Stimulated activated CD4-positive, alpha-beta T cell treated with anti-CD3 and anti-CD28 coated beads, Interleukin-15, amount 100 ng/mL, for 1 hour (primary cell): ENCODE data around the gene ST3GAL4.
"Not testable (repeated sequence)": the region's sequence is repeated elsewhere in the genome, so short reads cannot be mapped to it uniquely, and the experiment has no call there.

Source experiments
- DNase-seq, 2 donors: peaks; one replicate each; pipeline ENCODE4 v3.0.0-alpha.2; 2020; ENCODE audit warnings: low read depth in 1 of 2, low spot score in 1 of 2

ST3GAL4 gene

DNA sequence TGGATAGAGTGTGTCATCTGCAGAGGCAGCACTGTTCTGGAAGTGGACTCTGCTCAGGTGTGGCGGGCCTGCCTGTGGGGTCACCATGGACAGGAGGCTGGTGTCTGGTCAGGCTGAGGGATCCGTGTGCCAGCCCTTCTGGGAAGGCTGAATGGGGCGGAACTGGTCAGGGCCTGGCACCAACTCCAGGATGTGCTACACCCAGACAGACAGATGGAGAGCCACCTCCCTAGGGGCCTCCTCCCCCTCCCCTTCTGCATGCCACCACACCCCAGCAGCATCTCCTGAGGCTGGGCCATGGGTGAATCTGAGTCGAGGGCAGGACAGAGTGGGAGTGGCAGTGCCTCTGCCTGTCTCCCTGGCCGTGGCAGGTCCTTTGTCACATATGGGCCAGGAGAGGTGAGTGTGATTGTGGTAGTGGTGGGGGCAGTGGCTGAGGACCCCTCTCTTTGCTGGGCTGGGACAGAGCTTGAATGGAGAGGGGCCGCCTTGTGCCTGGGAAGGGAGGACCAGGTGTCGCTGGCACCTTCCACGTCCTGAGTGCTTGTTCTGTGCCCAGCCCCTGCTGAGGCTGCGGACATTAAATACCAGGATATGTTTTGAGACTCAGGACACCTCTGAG is 29.1 kb downstream of the ST3GAL4 start:
- DNase-seq, result no peak

DNA sequence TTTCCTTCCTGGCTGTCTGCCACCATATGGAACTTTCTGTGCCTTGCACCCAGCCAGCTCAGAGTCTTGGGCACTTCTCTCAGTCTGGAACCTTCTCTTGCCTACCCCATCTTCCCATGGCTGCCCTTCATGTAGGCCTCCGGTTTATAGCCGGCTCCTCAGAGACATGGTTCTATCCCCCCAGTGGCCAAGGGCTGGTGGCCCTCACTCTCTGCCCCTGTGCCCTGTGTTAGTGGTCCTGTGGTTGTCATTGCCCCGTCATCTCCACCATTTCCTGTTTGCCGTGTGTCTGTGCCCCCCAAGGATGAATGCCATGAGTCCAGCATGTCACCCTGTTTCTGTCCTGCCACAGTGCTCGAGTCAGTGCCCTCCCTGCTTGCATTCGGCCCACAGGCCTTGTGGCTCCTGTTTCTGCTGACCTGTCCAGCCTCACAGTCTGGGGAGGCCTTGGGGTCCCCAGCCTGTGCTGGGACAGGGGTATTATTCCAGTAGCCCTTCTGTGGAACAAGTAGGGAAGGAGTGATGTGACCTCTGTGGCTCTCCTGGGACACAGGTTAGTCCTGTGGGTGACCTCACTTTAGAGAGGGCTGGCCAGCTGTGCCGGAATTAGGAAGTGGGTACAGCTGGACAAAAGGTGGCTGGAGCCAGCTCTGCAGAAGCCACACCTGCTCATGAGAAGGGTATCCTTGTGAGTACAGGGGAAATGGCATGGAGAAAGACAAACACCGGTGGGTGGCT is 30.7 kb downstream of the ST3GAL4 start:
- no peak for DNase-seq

DNA sequence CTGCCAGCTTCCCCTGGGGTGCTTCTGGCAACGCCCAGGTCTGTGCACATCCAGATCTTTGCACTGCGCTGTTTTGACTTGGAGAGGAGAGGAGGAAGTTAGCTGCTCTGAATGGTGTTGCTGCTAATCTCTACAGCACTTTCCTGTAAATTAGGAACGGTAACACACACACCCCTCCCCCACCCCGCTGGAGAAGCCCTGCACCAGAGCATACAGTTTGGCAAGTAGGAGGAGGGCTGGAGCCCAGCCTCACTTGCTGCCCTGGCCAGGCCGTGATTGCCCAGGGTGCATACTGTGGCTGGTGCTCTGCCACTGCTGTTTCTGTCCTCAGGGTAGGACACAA is 31.2 kb downstream of the ST3GAL4 start:
- DNase-seq, result not testable (repeated sequence)

DNA sequence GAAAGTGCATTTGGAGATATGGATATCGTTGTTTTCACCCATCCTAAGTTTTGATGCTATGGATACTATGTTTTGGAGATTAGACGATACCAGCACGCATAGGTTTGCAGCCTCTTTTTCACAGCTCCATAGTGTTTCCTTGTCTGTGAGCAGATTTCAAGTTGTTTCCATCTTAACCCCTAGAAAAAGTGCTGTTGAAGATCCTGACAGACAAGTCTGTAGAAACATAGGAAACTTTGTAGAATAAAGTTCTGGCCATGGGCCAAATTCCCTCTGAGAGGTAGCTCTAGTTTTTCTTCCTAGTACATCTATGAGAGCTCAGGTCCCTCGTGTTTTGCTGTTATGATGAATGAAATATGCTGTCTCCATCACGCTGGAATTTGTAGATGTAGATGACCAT is 32.4 kb downstream of the ST3GAL4 start:
- no peak for DNase-seq

DNA sequence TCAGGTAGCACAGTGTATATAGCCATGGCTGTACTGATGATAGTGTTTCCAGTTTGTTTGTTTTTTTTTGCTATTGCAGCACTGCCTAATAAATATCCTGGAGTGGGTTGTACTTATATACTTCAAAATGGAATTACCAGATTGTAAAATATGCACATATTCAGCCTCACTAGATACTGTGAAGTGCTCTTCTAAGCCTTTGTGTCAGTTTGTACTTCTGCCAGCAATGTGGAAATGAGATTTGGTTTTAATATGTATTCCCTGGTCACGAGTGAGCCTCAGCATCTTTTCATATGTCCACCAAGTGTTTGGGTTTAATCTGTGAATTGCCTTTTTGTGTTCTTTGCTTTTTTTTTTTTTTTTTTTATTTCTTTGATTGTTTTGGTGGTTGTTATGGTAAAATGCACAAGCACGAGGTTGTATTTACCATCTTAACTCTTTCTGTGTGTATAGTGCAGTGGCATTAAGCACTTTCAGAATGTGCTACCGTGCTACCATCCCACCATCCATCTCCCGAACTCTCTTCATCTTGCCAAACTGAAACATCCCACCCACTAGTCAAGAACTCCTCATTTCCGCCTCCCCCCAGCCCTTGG is 34.9 kb downstream of the ST3GAL4 start:
- no peak for DNase-seq

GRCh38 chr11:126391286-126391954 is 35.9 kb downstream of the ST3GAL4 start:
- no peak for DNase-seq

DNA sequence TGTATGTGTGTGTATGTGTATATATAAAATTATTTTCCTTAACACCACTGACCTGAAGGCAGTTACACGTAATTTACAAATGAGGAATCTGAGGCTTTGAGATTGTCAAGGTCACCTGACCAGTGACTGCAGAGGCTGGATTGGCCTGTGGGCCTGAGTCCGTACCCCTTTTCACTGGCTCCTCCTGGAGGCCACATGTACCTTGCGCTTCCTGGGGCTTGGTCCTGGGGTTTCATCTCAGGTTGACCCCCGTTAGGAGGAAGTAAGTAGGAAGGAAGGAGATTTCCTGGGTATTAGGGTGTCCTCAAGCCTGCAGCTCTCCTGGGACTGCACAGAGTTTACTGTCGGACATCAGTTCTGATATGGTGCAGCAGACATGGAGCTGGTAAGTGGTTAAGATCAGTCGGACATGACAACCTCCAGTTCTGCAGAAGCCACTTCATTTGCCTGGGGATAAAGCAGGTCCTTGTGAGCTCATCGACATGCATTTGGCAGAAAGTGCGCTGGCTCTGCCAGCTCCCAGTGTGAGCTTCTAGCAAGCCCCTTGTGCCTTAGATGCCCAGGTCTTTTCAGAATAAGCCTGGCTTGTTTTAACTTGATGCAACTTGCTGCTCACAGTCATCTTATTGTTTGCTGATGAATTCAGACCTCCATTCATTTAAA is 36.6 kb downstream of the ST3GAL4 start:
- DNase-seq, result no peak

GRCh38 chr11:126392633-126393013 is 37.1 kb downstream of the ST3GAL4 start:
- no peak for DNase-seq

GRCh38 chr11:126393143-126393542 is 37.7 kb downstream of the ST3GAL4 start:
- no peak for DNase-seq

DNA sequence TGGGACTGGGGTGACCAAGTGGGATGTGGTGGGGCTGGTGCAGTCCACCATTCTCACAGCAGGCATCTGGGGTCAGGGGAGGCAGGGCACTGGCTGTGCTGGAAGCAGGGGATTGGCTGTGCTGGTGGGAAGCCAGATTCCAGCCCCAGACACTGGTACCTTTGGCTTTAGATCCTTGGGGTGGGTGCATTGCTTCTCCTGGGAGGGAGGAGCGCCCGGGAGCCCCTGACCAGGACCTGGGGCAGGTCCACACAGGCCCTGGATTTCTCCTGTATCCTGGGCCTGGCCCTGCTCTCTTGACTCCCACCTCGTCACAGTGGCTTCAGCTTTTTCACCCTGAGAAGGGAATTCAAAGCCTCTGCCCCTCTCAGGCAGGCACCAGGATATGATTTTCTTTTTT is 38.5 kb downstream of the ST3GAL4 start:
- DNase-seq, result no peak

GRCh38 chr11:126394634-126395072 is 39.2 kb downstream of the ST3GAL4 start:
- not testable (repeated sequence) for DNase-seq

GRCh38 chr11:126395784-126396183 is 40.3 kb downstream of the ST3GAL4 start:
- not testable (repeated sequence) for DNase-seq

GRCh38 chr11:126396266-126396665 is 40.8 kb downstream of the ST3GAL4 start:
- not testable (repeated sequence) for DNase-seq

GRCh38 chr11:126396965-126397364 is 41.5 kb downstream of the ST3GAL4 start:
- DNase-seq, result no peak

DNA sequence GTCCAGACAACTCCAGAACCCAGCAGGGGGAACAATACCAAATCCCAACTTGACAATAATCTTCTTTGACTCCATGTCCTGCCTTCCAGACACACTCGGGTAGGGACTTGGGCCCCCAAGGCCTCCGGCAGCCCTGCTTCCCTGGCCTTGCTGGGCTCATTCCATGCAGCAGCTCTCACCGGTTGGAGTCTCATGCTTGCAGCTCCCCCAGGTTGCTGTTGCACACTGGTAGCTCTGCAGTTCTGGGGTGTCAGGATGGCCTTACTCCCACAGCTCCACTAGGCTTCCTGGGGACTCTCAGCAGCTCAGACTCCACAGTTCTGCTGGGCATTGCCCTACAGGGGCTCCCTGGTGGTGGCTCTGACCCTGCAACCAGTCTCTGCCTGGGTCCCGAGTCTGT is 42.8 kb downstream of the ST3GAL4 start:
- no peak for DNase-seq

DNA sequence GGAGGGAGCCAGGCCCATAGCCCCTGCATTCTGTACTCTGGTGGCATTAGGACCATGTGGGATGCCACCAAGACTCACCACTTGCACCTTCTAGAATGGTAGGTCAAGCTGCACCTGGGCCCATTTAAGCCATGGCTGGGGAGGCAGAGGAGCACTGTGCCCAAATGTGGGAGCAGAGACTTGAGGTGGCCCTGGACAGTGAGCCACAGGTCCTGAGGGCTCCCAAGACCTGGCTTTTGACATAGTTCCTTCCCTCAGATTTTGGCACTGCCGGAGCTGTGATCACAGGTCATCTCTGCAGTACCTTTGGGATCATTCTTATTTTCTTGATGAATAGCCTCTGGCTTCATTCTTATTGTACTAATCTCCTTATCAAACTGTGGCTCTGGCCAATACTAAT is 43.2 kb downstream of the ST3GAL4 start:
- DNase-seq, result no peak

- DNase-seq, result no peak
These were observed 44.5 kb downstream of the ST3GAL4 start for GRCh38 chr11:126400019-126400418.

GRCh38 chr11:126400479-126400878 is 45.0 kb downstream of the ST3GAL4 start:
- no peak for DNase-seq

DNA sequence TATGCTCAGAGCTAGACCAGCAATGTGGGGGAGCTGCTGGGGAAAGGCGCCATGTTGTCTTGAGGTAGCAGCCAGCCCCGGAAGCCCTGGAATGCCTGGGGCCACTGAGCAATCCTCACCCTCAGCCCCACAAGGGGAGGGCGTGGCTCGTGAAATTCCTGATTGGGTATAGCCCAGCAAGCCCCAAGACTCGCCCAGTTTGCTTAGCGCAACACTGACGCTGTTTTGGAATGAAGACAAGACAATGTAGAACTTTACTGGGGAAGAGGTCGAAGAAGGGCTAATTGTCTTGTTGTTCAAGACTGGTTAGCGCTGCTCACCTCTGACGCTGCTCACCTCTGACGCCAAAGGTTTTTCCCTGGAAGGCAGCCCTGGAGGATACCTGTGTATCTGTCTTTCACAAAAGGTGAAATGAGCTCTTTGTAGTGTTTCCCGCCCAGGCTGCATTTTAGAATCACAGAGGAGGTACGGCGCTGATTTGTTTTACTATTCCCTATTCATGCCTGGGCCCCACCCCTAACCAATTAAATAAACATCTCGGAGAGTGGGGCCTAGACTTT is 47.6 kb downstream of the ST3GAL4 start:
- DNase-seq, result no peak

DNA sequence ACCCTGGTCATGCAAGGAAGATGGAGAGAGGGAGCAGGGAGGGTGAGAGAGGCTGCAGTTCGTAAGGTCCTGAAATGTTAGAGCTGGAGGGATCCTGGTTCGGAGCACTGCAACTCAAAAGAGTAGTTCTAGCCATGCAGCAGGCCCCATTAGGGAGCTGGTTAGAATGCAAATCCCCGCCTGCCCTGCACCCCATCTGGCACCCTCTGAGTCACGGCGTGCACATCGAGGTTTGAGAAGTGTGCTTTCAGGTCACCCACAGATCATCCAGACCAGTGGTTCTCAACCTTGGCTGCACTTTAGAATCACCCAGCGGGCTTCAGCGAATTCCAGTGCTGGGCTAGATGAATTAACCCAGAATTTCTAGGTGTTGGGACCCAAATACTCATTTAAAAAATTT is 48.2 kb downstream of the ST3GAL4 start:
- DNase-seq, result no peak

DNA sequence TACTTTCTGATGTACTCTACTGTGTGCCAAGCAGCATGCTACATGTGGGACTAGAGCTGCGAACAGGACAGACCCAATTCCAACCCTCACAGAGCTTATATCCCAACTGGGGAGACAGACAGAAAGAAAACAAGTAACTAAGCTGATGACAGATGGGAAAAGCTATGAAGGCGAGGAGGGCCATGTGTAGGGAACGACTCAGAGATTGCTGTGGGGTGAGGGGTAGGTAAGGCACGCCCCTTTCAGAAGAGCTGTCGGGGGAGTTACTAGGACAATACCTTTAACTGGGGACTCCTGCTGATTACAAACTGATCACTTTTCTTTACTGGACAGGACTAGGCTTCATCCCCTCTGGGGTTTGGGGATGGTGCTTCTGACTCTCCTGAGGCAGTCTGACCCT is 48.9 kb downstream of the ST3GAL4 start:
- no peak for DNase-seq
